NCI-H1930 (cell line): Measurements from ENCODE around the gene EYA3.
"Not testable (repeated sequence)": the region's sequence is repeated elsewhere in the genome, so short reads cannot be mapped to it uniquely, and the experiment has no call there.

ENCODE experiments used
- DNase-seq, 2 experiments: peaks; one replicate each; lab custom pipeline; 2025; lab: John Stamatoyannopoulos, UW

The EYA3 gene

GRCh38 chr1:28027238-28027637 is 61.2 kb downstream of the EYA3 start:
- DNase-seq: no peak

- no peak for DNase-seq
Measured at GRCh38 chr1:28026329-28026728, 62.1 kb downstream of the EYA3 start.

GRCh38 chr1:28021064-28021463 is 67.3 kb downstream of the EYA3 start:
- DNase-seq: no peak

GRCh38 chr1:28010969-28011368 is 77.4 kb downstream of the EYA3 start:
- no peak for DNase-seq

GRCh38 chr1:28003117-28003516 is 85.3 kb downstream of the EYA3 start:
- not testable (repeated sequence) for DNase-seq

GRCh38 chr1:28002600-28002999 is 85.8 kb downstream of the EYA3 start:
- no peak for DNase-seq

- DNase-seq: no peak
Measured at GRCh38 chr1:27999055-27999454, 89.4 kb downstream of the EYA3 start.

- not testable (repeated sequence) for DNase-seq
Measured at GRCh38 chr1:27994526-27994925, 93.9 kb downstream of the EYA3 start.

GRCh38 chr1:27994060-27994459 is 94.3 kb downstream of the EYA3 start:
- DNase-seq: no peak

- DNase-seq: no peak
Measured at GRCh38 chr1:27993241-27993640, 95.2 kb downstream of the EYA3 start.

- no peak for DNase-seq
Measured at GRCh38 chr1:27992276-27992675, 96.1 kb downstream of the EYA3 start.

- DNase-seq: no peak
Measured at GRCh38 chr1:27990920-27991537, 97.4 kb downstream of the EYA3 start.

- DNase-seq: no peak
Measured at GRCh38 chr1:27981145-27981544, 107.3 kb downstream of the EYA3 start.

GRCh38 chr1:27980216-27980845 is 108.1 kb downstream of the EYA3 start:
- DNase-seq: no peak

- no peak for DNase-seq
Measured at GRCh38 chr1:27979859-27980201, 108.6 kb downstream of the EYA3 start.

- DNase-seq: no peak
Measured at GRCh38 chr1:27979151-27979858, 109.1 kb downstream of the EYA3 start.

- DNase-seq: no peak
Measured at GRCh38 chr1:27974417-27974781, 114.0 kb downstream of the EYA3 start.

GRCh38 chr1:27973771-27974416 is 114.5 kb downstream of the EYA3 start:
- no peak for DNase-seq

- DNase-seq: no peak
Measured at GRCh38 chr1:27972141-27972540, 116.3 kb downstream of the EYA3 start.

GRCh38 chr1:27971674-27972073 is 116.7 kb downstream of the EYA3 start:
- DNase-seq: peak; percentile 9 to 30

- no peak for DNase-seq
Measured at GRCh38 chr1:27970401-27970800, 118.0 kb downstream of the EYA3 start.

- DNase-seq: no peak
Measured at GRCh38 chr1:27968692-27969091, 119.7 kb downstream of the EYA3 start.

GRCh38 chr1:27967884-27968466 is 120.4 kb downstream of the EYA3 start:
- no peak for DNase-seq
